ENCODE data around the gene PGGHG.
A peak's percentile ranks its signal among the peaks of the same experiment; 100 is the strongest.

The PGGHG gene

GRCh38 chr11:288478-289397 is at the start of gene PGGHG:
PGGHG (plus strand) TSS chr11:289126; CDS start chr11:289817, 691 bp downstream.
- Histone ChIP-seq H3K4me1 (ENCODE audit: control insufficient read depth in 1 of 2, insufficient read depth in 2 of 2, low read length in 2 of 2) (peaks cover 13 to 33% of the 10 kb centered on the region in 2 donors), H3K9me3 (ENCODE audit: control insufficient read depth in 1 of 2, low read length in 2 of 2) (no peaks in the 10 kb centered on the region), H3K27me3 (ENCODE audit: control insufficient read depth in 1 of 2, insufficient read depth in 2 of 2, low read length in 2 of 2) (no peaks in the 10 kb centered on the region), H3K4me3 (ENCODE audit: low read depth in 1 of 2, low read length in 2 of 2) (peak within 1 kb of the TSS; percentile 77 to 78), H3K9ac (ENCODE audit: low read depth in 1 of 2, low read length in 2 of 2) (peak within 1 kb of the TSS; percentile 79 to 86), H3K27ac (ENCODE audit: low read depth, low read length) (peak within 1 kb of the TSS; percentile 82), H3K36me3 (ENCODE audit: control insufficient read depth in 1 of 2, insufficient read depth in 2 of 2, low read length in 2 of 2) (peaks cover 0 to 44% of the 10 kb centered on the region in 2 donors)

DNA sequence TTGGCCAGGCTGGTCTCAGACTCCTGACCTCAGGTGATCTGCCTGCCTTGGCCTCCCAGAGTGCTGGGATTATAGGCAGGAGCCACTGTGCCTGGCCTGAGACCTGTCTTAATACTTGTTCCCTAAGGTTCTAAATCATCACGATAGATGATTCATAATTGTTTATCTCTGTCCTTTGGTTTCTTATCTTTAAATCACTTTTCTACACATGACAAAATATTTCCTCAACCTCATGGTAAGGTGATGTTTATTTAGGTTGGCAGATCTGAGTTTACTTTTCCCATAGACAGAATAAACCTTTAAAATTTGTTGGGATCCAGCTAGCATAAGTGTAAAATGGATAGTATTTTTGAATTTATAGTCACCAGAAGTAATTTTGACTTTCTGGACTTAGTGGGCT is 48.6 kb upstream of the PGGHG start:
- Histone ChIP-seq H3K4me3 (ENCODE audit: low read depth in 1 of 2, low read length in 2 of 2) (no peak overlapping the region), H3K9ac (ENCODE audit: low read depth in 1 of 2, low read length in 2 of 2) (no peak overlapping the region), H3K27ac (ENCODE audit: low read depth, low read length) (no peak overlapping the region), H3K4me1 (ENCODE audit: control insufficient read depth in 1 of 2, insufficient read depth in 2 of 2, low read length in 2 of 2) (peaks cover 16 to 20% of the 10 kb centered on the region in 2 donors), H3K9me3 (ENCODE audit: control insufficient read depth in 1 of 2, low read length in 2 of 2) (no peaks in the 10 kb centered on the region), H3K36me3 (ENCODE audit: control insufficient read depth in 1 of 2, insufficient read depth in 2 of 2, low read length in 2 of 2) (peaks cover 11 to 44% of the 10 kb centered on the region in 2 donors), H3K27me3 (ENCODE audit: control insufficient read depth in 1 of 2, insufficient read depth in 2 of 2, low read length in 2 of 2) (no peaks in the 10 kb centered on the region)

DNA sequence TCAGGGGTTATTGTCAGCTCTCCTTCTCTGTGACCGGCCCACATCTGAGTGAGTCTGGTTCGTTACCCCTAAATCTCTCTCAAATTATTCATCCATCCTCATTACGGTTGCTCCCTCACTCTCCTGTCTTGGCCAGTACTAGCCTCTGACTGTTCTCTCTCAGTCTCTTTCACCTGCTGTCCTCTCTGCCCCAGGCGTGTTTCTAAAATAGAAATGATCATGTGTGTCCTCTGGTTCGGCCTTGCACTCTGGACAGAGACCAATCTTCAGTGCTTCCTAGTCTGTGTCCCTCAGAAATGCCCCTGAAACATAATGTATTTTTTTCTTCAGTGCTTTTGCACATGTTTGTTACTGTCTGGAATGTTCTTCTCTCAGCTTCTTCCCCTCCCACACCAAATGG is 47.3 kb upstream of the PGGHG start:
- H3K4me3 ChIP-seq (ENCODE audit: low read depth in 1 of 2, low read length in 2 of 2): no peak overlapping the region
- H3K4me1 ChIP-seq (ENCODE audit: control insufficient read depth in 1 of 2, insufficient read depth in 2 of 2, low read length in 2 of 2): peaks cover 12 to 15% of the 10 kb centered on the region in 2 donors
- no peaks in the 10 kb centered on the region for H3K27me3 ChIP-seq (ENCODE audit: control insufficient read depth in 1 of 2, insufficient read depth in 2 of 2, low read length in 2 of 2)
- no peak overlapping the region for H3K27ac ChIP-seq (ENCODE audit: low read depth, low read length)
- H3K9ac ChIP-seq (ENCODE audit: low read depth in 1 of 2, low read length in 2 of 2): no peak overlapping the region
- peaks cover 15 to 58% of the 10 kb centered on the region in 2 donors for H3K36me3 ChIP-seq (ENCODE audit: control insufficient read depth in 1 of 2, insufficient read depth in 2 of 2, low read length in 2 of 2)
- no peaks in the 10 kb centered on the region for H3K9me3 ChIP-seq (ENCODE audit: control insufficient read depth in 1 of 2, low read length in 2 of 2)

- H3K4me1 ChIP-seq (ENCODE audit: control insufficient read depth in 1 of 2, insufficient read depth in 2 of 2, low read length in 2 of 2): no peaks in the 10 kb centered on the region
- no peaks in the 10 kb centered on the region for H3K27me3 ChIP-seq (ENCODE audit: control insufficient read depth in 1 of 2, insufficient read depth in 2 of 2, low read length in 2 of 2)
- H3K4me3 ChIP-seq (ENCODE audit: low read depth in 1 of 2, low read length in 2 of 2): no peak overlapping the region
- H3K9me3 ChIP-seq (ENCODE audit: control insufficient read depth in 1 of 2, low read length in 2 of 2): no peaks in the 10 kb centered on the region
- no peak overlapping the region for H3K27ac ChIP-seq (ENCODE audit: low read depth, low read length)
- H3K36me3 ChIP-seq (ENCODE audit: control insufficient read depth in 1 of 2, insufficient read depth in 2 of 2, low read length in 2 of 2): peaks cover 21 to 82% of the 10 kb centered on the region in 2 donors
- H3K9ac ChIP-seq (ENCODE audit: low read depth in 1 of 2, low read length in 2 of 2): no peak overlapping the region
Observed at GRCh38 chr11:244376-244775, 44.5 kb upstream of the PGGHG start.

GRCh38 chr11:249062-249461 is 39.9 kb upstream of the PGGHG start:
- no peak overlapping the region for H3K4me3 ChIP-seq (ENCODE audit: low read depth in 1 of 2, low read length in 2 of 2)
- H3K36me3 ChIP-seq (ENCODE audit: control insufficient read depth in 1 of 2, insufficient read depth in 2 of 2, low read length in 2 of 2): peaks cover 40 to 93% of the 10 kb centered on the region in 2 donors
- H3K4me1 ChIP-seq (ENCODE audit: control insufficient read depth in 1 of 2, insufficient read depth in 2 of 2, low read length in 2 of 2): no peaks in the 10 kb centered on the region
- H3K9me3 ChIP-seq (ENCODE audit: control insufficient read depth in 1 of 2, low read length in 2 of 2): no peaks in the 10 kb centered on the region
- no peaks in the 10 kb centered on the region for H3K27me3 ChIP-seq (ENCODE audit: control insufficient read depth in 1 of 2, insufficient read depth in 2 of 2, low read length in 2 of 2)
- H3K9ac ChIP-seq (ENCODE audit: low read depth in 1 of 2, low read length in 2 of 2): no peak overlapping the region
- H3K27ac ChIP-seq (ENCODE audit: low read depth, low read length): no peak overlapping the region

- Histone ChIP-seq H3K27me3 (ENCODE audit: control insufficient read depth in 1 of 2, insufficient read depth in 2 of 2, low read length in 2 of 2) (no peaks in the 10 kb centered on the region), H3K4me1 (ENCODE audit: control insufficient read depth in 1 of 2, insufficient read depth in 2 of 2, low read length in 2 of 2) (no peaks in the 10 kb centered on the region), H3K36me3 (ENCODE audit: control insufficient read depth in 1 of 2, insufficient read depth in 2 of 2, low read length in 2 of 2) (peaks cover 36 to 82% of the 10 kb centered on the region in 2 donors), H3K4me3 (ENCODE audit: low read depth in 1 of 2, low read length in 2 of 2) (no peak overlapping the region), H3K9me3 (ENCODE audit: control insufficient read depth in 1 of 2, low read length in 2 of 2) (no peaks in the 10 kb centered on the region), H3K27ac (ENCODE audit: low read depth, low read length) (no peak overlapping the region), H3K9ac (ENCODE audit: low read depth in 1 of 2, low read length in 2 of 2) (no peak overlapping the region)
Observed at GRCh38 chr11:250274-250673, 38.7 kb upstream of the PGGHG start.

GRCh38 chr11:250740-251299 is 38.1 kb upstream of the PGGHG start:
- Histone ChIP-seq H3K4me1 (ENCODE audit: control insufficient read depth in 1 of 2, insufficient read depth in 2 of 2, low read length in 2 of 2) (no peaks in the 10 kb centered on the region), H3K9me3 (ENCODE audit: control insufficient read depth in 1 of 2, low read length in 2 of 2) (no peaks in the 10 kb centered on the region), H3K27me3 (ENCODE audit: control insufficient read depth in 1 of 2, insufficient read depth in 2 of 2, low read length in 2 of 2) (no peaks in the 10 kb centered on the region), H3K27ac (ENCODE audit: low read depth, low read length) (no peak overlapping the region), H3K9ac (ENCODE audit: low read depth in 1 of 2, low read length in 2 of 2) (no peak overlapping the region), H3K36me3 (ENCODE audit: control insufficient read depth in 1 of 2, insufficient read depth in 2 of 2, low read length in 2 of 2) (peaks cover 34 to 77% of the 10 kb centered on the region in 2 donors), H3K4me3 (ENCODE audit: low read depth in 1 of 2, low read length in 2 of 2) (no peak overlapping the region)

- Histone ChIP-seq H3K9ac (ENCODE audit: low read depth in 1 of 2, low read length in 2 of 2) (no peak overlapping the region), H3K4me1 (ENCODE audit: control insufficient read depth in 1 of 2, insufficient read depth in 2 of 2, low read length in 2 of 2) (no peaks in the 10 kb centered on the region), H3K9me3 (ENCODE audit: control insufficient read depth in 1 of 2, low read length in 2 of 2) (no peaks in the 10 kb centered on the region), H3K27me3 (ENCODE audit: control insufficient read depth in 1 of 2, insufficient read depth in 2 of 2, low read length in 2 of 2) (no peaks in the 10 kb centered on the region), H3K36me3 (ENCODE audit: control insufficient read depth in 1 of 2, insufficient read depth in 2 of 2, low read length in 2 of 2) (peaks cover 32 to 70% of the 10 kb centered on the region in 2 donors), H3K27ac (ENCODE audit: low read depth, low read length) (no peak overlapping the region), H3K4me3 (ENCODE audit: low read depth in 1 of 2, low read length in 2 of 2) (no peak overlapping the region)
Observed at GRCh38 chr11:251550-251949, 37.4 kb upstream of the PGGHG start.

DNA sequence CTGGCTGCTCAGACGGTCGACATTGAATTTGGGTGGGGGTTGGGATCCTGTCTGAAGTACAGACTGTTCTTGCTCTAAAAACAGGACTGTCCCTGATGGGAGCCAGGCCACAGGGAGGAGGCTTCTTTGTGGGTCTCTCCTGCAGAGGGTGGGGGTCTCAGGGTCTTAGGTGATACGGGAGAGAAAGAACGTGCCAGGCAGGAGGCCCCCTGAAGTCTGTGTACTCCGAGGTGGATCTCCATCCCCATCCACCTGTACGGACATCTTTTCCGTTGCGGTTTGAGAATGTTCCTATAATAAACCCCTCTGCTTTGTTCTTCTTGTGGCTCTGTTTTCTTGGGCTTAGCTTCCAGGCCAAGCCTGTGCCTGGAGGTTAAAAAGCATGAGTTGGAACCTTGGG is 36.3 kb upstream of the PGGHG start:
- H3K36me3 ChIP-seq (ENCODE audit: control insufficient read depth in 1 of 2, insufficient read depth in 2 of 2, low read length in 2 of 2): peaks cover 32 to 58% of the 10 kb centered on the region in 2 donors
- no peaks in the 10 kb centered on the region for H3K9me3 ChIP-seq (ENCODE audit: control insufficient read depth in 1 of 2, low read length in 2 of 2)
- no peaks in the 10 kb centered on the region for H3K27me3 ChIP-seq (ENCODE audit: control insufficient read depth in 1 of 2, insufficient read depth in 2 of 2, low read length in 2 of 2)
- no peaks in the 10 kb centered on the region for H3K4me1 ChIP-seq (ENCODE audit: control insufficient read depth in 1 of 2, insufficient read depth in 2 of 2, low read length in 2 of 2)
- H3K27ac ChIP-seq (ENCODE audit: low read depth, low read length): no peak overlapping the region
- H3K4me3 ChIP-seq (ENCODE audit: low read depth in 1 of 2, low read length in 2 of 2): no peak overlapping the region
- H3K9ac ChIP-seq (ENCODE audit: low read depth in 1 of 2, low read length in 2 of 2): no peak overlapping the region

- H3K36me3 ChIP-seq (ENCODE audit: control insufficient read depth in 1 of 2, insufficient read depth in 2 of 2, low read length in 2 of 2): peaks cover 32 to 52% of the 10 kb centered on the region in 2 donors
- H3K27me3 ChIP-seq (ENCODE audit: control insufficient read depth in 1 of 2, insufficient read depth in 2 of 2, low read length in 2 of 2): no peaks in the 10 kb centered on the region
- H3K9me3 ChIP-seq (ENCODE audit: control insufficient read depth in 1 of 2, low read length in 2 of 2): no peaks in the 10 kb centered on the region
- no peaks in the 10 kb centered on the region for H3K4me1 ChIP-seq (ENCODE audit: control insufficient read depth in 1 of 2, insufficient read depth in 2 of 2, low read length in 2 of 2)
- no peak overlapping the region for H3K27ac ChIP-seq (ENCODE audit: low read depth, low read length)
- H3K9ac ChIP-seq (ENCODE audit: low read depth in 1 of 2, low read length in 2 of 2): no peak overlapping the region
- no peak overlapping the region for H3K4me3 ChIP-seq (ENCODE audit: low read depth in 1 of 2, low read length in 2 of 2)
Observed at GRCh38 chr11:253160-253885, 35.6 kb upstream of the PGGHG start.

Data from duodenal mucosa (tissue), 2 donors.